Measurements from ENCODE around the gene COL1A1.

The COL1A1 gene

GRCh38 chr17:50148226-50149090 lies 53.0 kb downstream of the COL1A1 start:
- Mint-ChIP-seq H3K9me3 (no peaks in the 10 kb centered on the region), H3K36me3 (ENCODE audit: low read depth) (peaks cover 48% of the 10 kb centered on the region), H3K27ac (peak overlapping the region; percentile 83), H3K4me3 (peak overlapping the region; percentile 98), H3K4me1 (ENCODE audit: low read depth) (peaks cover 44% of the 10 kb centered on the region), H3K27me3 (ENCODE audit: low read depth) (no peaks in the 10 kb centered on the region)
- peak; percentile 68 for DNase-seq (ENCODE audit: low spot score)

- H3K4me3 Mint-ChIP-seq = peak overlapping the region; percentile 98
- DNase-seq (ENCODE audit: low spot score) = no peak
- H3K27me3 Mint-ChIP-seq (ENCODE audit: low read depth) = no peaks in the 10 kb centered on the region
- H3K27ac Mint-ChIP-seq = peak overlapping the region; percentile 84
- H3K4me1 Mint-ChIP-seq (ENCODE audit: low read depth) = peaks cover 48% of the 10 kb centered on the region
- no peaks in the 10 kb centered on the region for H3K9me3 Mint-ChIP-seq
- H3K36me3 Mint-ChIP-seq (ENCODE audit: low read depth) = peaks cover 53% of the 10 kb centered on the region
These were observed 53.6 kb downstream of the COL1A1 start for GRCh38 chr17:50147841-50148225.

DNA sequence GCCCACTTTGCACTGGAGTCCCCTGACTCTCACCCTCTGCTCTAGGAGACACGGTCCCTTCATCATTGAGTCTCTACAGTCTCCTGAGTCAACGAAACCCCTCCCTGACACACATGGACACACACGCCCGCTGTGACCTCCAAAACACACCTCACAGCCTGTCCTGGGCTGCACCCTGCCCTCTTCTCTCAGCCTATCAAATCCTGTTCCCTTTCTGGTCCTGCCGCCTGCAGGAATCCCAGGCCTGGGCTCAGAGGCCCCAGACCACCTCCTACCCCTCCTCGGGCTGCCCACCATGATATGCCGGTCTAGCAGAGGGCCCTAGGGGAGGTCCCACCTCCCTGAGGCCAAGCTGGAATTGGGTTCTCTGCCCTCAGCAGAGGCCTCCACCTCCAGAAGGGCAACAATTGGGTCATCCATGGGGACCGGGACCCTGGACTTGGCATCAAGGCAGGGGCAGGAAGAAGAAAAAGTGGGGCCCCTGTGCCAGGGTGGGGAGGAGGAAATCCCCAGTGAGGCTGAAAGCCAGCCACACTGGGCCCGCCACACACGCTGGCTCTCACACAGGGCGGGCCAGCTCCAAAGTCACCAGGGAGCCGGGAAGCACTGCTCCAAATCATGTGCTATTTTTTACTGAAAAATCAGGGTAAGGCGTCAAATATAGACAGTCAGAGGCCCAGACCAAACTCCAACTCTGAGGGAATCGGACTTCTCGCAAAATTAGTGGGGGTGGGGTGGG lies 54.3 kb downstream of the COL1A1 start:
- no peaks in the 10 kb centered on the region for H3K9me3 Mint-ChIP-seq
- H3K27ac Mint-ChIP-seq = peak overlapping the region; percentile 84
- H3K36me3 Mint-ChIP-seq (ENCODE audit: low read depth) = peaks cover 60% of the 10 kb centered on the region
- H3K4me1 Mint-ChIP-seq (ENCODE audit: low read depth) = peaks cover 49% of the 10 kb centered on the region
- H3K4me3 Mint-ChIP-seq = peak overlapping the region; percentile 98
- no peak for DNase-seq (ENCODE audit: low spot score)
- no peaks in the 10 kb centered on the region for H3K27me3 Mint-ChIP-seq (ENCODE audit: low read depth)

GRCh38 chr17:50146230-50146926 lies 55.1 kb downstream of the COL1A1 start:
- Mint-ChIP-seq H3K27me3 (ENCODE audit: low read depth) (no peaks in the 10 kb centered on the region), H3K36me3 (ENCODE audit: low read depth) (peaks cover 65% of the 10 kb centered on the region), H3K27ac (peak overlapping the region; percentile 84), H3K4me1 (ENCODE audit: low read depth) (peaks cover 51% of the 10 kb centered on the region), H3K9me3 (no peaks in the 10 kb centered on the region), H3K4me3 (peak overlapping the region; percentile 98)
- DNase-seq (ENCODE audit: low spot score) = no peak

GRCh38 chr17:50145532-50146229 lies 55.8 kb downstream of the COL1A1 start:
- H3K36me3 Mint-ChIP-seq (ENCODE audit: low read depth) = peaks cover 71% of the 10 kb centered on the region
- H3K4me3 Mint-ChIP-seq = peak overlapping the region; percentile 98

DNA sequence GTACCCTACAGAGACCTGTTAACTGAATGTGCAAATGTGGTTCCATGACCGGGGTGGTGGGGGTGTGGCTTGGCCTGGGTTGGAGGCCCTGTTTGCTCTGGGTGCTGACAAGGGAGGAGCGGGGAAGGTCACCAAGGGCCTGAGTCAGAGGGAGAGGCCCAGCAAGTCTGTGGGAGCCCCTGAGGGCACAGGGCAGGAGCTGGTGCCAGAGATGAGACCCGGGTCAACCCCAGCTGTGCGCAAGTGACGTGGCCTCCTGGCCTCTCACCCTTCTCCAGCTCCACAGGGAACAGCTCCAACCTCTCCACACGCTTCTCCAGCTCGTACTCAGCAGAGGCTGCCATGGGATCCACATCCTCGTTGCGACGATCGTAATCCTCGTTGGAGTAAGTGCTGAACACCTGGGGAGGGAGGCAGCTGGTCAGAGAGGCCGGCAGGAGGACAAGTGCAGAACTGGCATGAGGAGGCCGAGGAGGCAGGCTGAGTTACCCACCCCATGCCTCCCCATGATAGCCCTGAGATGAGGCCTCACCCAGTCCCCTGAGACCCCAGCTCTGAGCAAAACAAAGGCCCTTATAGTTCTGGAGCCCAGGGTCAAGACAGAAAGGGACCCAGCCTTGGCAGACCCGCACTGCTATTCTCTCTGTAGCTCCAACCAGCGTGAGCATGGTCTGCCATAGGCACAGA lies 56.4 kb downstream of the COL1A1 start:
- peak overlapping the region; percentile 98 for H3K4me3 Mint-ChIP-seq
- DNase-seq (ENCODE audit: low spot score) = peak; percentile 42
- peaks cover 78% of the 10 kb centered on the region for H3K36me3 Mint-ChIP-seq (ENCODE audit: low read depth)
- H3K9me3 Mint-ChIP-seq = no peaks in the 10 kb centered on the region
- peak overlapping the region; percentile 69 for H3K27ac Mint-ChIP-seq
- peaks cover 63% of the 10 kb centered on the region for H3K4me1 Mint-ChIP-seq (ENCODE audit: low read depth)
- H3K27me3 Mint-ChIP-seq (ENCODE audit: low read depth) = no peaks in the 10 kb centered on the region

More at GRCh38 chr17:50145532-50146229, 55.8 kb downstream of the COL1A1 start:
- Mint-ChIP-seq H3K4me1 (ENCODE audit: low read depth) (peaks cover 57% of the 10 kb centered on the region), H3K9me3 (no peaks in the 10 kb centered on the region), H3K27me3 (ENCODE audit: low read depth) (no peaks in the 10 kb centered on the region), H3K27ac (peak overlapping the region; percentile 69)
- no peak for DNase-seq (ENCODE audit: low spot score)

DNA sequence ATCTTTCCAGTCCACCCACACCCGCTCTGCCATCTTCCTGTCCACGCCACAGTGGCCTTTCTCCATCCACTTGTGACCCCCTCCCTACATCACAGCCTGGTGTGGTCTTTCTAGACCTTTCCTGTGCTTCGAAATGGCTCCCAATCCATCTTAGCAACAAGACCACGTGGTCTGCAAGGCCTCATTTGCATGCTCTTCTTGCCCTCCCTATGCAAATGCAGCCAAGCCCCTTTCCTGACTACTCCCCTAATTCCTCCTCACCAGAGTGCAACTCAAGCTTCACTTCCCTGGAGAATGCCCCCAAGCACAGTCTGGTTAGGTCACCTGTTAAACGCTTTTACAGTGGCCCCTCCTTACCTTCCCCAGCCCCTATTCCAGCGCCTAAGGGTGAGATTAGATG lies 57.1 kb downstream of the COL1A1 start:
- peaks cover 84% of the 10 kb centered on the region for H3K36me3 Mint-ChIP-seq (ENCODE audit: low read depth)
- no peaks in the 10 kb centered on the region for H3K9me3 Mint-ChIP-seq
- peak overlapping the region; percentile 6 for H3K4me3 Mint-ChIP-seq
- H3K27ac Mint-ChIP-seq = peak overlapping the region; percentile 68
- H3K27me3 Mint-ChIP-seq (ENCODE audit: low read depth) = no peaks in the 10 kb centered on the region
- H3K4me1 Mint-ChIP-seq (ENCODE audit: low read depth) = peaks cover 70% of the 10 kb centered on the region
- no peak for DNase-seq (ENCODE audit: low spot score)

GRCh38 chr17:50143461-50144176 lies 57.8 kb downstream of the COL1A1 start:
- Mint-ChIP-seq H3K9me3 (no peaks in the 10 kb centered on the region), H3K36me3 (ENCODE audit: low read depth) (peaks cover 88% of the 10 kb centered on the region), H3K4me1 (ENCODE audit: low read depth) (peaks cover 70% of the 10 kb centered on the region), H3K27ac (peak overlapping the region; percentile 68), H3K27me3 (ENCODE audit: low read depth) (no peaks in the 10 kb centered on the region), H3K4me3 (peak overlapping the region; percentile 6)
- DNase-seq (ENCODE audit: low spot score) = no peak

GRCh38 chr17:50141745-50142110 lies 59.7 kb downstream of the COL1A1 start:
- Mint-ChIP-seq H3K36me3 (ENCODE audit: low read depth) (peaks cover 89% of the 10 kb centered on the region), H3K4me3 (peak overlapping the region; percentile 86), H3K4me1 (ENCODE audit: low read depth) (peaks cover 69% of the 10 kb centered on the region), H3K9me3 (no peaks in the 10 kb centered on the region), H3K27ac (peak overlapping the region; percentile 72), H3K27me3 (ENCODE audit: low read depth) (no peaks in the 10 kb centered on the region)
- no peak for DNase-seq (ENCODE audit: low spot score)

DNA sequence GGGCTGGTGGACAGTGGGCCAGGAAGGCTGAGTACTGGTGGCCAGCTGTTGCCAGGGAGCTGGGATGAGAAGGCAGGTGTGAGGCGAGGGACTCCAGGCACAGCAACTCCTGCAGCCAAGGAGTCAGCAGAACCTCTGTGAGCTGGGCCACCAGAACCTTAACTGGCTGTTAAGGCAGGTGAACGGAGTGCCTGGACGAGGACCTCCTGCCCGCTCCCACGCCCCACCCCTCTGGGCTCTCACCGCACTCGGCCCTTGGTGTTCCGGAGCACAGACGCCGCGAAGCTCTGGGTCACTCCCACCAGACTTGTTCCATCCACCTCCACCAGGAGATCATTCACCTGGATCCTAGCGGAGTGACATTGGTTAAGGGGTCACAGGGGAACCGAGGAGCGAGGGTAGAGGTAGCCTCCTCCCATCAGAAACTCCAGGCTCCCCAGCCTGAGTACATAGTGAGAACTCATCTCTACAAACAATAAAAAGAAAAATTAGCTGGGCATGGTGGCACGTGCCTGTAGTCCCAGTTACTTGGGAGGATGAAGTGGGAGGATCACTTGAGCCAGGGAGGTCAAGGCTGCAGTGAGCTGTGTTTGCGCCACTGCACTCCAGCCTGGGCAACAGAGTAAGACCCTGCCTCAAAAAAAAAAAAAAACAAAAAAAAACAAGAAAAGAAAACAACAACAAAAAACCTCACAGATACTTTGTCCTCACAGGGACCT lies 60.2 kb downstream of the COL1A1 start:
- Mint-ChIP-seq H3K4me3 (peak overlapping the region; percentile 86), H3K9me3 (no peaks in the 10 kb centered on the region), H3K27ac (peak overlapping the region; percentile 88), H3K4me1 (ENCODE audit: low read depth) (peaks cover 66% of the 10 kb centered on the region), H3K36me3 (ENCODE audit: low read depth) (peaks cover 91% of the 10 kb centered on the region), H3K27me3 (ENCODE audit: low read depth) (no peaks in the 10 kb centered on the region)
- DNase-seq (ENCODE audit: low spot score) = no peak

DNA sequence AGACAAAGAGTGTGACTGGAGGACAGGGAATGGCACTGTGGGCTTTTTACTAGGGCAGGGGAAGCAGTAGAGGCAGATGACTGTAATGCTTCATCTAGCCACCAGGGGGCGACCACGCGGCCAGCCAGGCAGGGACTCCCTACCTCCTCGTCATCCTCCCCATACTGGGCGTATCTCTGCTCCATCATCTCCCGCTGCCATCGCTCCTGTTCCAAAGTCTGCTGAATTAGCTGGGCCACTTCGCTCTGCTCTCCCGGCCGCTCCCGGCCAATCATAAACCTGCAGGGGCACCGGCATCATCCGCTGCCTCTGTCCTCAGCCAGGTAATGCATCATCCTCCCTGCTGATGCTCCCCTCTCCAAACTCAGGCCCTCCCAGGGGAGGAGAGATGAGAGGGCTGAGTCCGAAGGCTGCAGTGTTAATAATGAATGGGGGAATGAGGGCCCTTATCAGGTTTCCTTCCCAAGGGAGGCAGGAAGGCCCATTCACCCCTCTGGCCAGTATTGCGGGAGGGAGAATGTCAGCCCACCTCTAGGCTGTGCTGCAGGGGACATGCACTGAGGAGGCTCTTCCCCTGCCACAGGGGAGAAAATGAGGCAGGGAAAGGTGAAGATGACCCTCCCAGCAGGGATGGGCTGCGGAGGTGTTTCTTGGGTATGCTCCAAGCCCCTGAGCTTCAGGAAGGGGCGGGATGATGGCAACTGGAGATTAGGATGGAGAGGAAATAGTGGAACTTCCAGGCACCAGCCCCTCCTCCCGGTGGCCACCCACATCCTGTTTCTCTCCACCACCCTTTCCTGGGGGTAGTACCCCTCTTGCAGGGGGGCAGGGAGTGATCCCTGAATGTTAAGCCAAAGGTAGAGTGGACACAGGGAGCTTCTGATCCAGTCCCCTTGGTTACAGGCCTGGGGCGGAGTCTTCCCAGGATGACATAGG lies 61.2 kb downstream of the COL1A1 start:
- no peaks in the 10 kb centered on the region for H3K27me3 Mint-ChIP-seq (ENCODE audit: low read depth)
- peak; percentile 75 for DNase-seq (ENCODE audit: low spot score)
- peak overlapping the region; percentile 86 for H3K4me3 Mint-ChIP-seq
- peaks cover 59% of the 10 kb centered on the region for H3K4me1 Mint-ChIP-seq (ENCODE audit: low read depth)
- H3K27ac Mint-ChIP-seq = peak overlapping the region; percentile 88
- no peaks in the 10 kb centered on the region for H3K9me3 Mint-ChIP-seq
- peaks cover 90% of the 10 kb centered on the region for H3K36me3 Mint-ChIP-seq (ENCODE audit: low read depth)
